ENCODE measurements around the gene RTBDN.
A peak's percentile ranks its signal among the peaks of the same experiment; 100 is the strongest.

Gene RTBDN

DNA sequence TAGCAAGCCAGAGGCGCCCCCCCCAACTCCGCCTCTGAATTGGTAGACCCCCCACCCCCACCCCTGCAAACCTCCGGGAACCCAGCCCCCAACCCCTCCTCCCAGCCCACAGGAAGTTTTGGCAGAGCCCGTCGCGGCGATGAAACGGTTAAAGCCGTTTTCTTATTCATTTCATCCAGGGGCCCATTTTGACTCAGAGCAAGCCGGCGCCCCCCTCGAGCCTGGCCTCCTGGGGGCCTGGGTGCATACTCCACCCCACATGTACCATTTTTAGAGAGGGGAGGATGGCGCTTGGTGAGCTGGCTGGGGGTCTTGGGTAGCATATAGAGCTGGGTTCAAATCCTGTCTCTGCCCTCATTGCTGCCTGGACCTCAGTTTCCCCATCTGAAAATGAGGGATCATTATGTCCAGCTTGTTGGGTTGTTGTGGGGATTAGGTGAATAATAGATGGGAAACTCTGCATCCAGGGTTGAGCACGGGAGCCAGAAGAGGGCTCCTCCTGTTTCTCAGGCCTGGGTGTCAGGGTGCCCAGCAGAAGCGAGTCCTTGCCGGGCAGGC is 51.0 kb downstream of the RTBDN start:
- H4K20me1 ChIP-seq, result no peaks in the 10 kb centered on the region
- H3K4me1 ChIP-seq, result peaks cover 83 to 92% (median 89%) of the 10 kb centered on the region in 10 experiments
- peak overlapping the region; percentile 87 to 99 (median 96) for H3K9ac ChIP-seq
- no peaks in the 10 kb centered on the region for H3K27me3 ChIP-seq
- H3K27ac ChIP-seq, result peak overlapping the region; percentile 98 to 100 (median 99)
- peak overlapping the region; percentile 90 to 100 (median 99) for H3K4me2 ChIP-seq
- H3K36me3 ChIP-seq, result no peaks in the 10 kb centered on the region
- TF ChIP-seq Cebpa-rat (IDR thresholded peaks at IDR 0.05), result no peak
- H3K9me3 ChIP-seq (replicated peaks in 1 of 11), result no peaks in the 10 kb centered on the region
- H3K4me3 ChIP-seq, result peak overlapping the region; percentile 55 to 72 (median 66)

DNA sequence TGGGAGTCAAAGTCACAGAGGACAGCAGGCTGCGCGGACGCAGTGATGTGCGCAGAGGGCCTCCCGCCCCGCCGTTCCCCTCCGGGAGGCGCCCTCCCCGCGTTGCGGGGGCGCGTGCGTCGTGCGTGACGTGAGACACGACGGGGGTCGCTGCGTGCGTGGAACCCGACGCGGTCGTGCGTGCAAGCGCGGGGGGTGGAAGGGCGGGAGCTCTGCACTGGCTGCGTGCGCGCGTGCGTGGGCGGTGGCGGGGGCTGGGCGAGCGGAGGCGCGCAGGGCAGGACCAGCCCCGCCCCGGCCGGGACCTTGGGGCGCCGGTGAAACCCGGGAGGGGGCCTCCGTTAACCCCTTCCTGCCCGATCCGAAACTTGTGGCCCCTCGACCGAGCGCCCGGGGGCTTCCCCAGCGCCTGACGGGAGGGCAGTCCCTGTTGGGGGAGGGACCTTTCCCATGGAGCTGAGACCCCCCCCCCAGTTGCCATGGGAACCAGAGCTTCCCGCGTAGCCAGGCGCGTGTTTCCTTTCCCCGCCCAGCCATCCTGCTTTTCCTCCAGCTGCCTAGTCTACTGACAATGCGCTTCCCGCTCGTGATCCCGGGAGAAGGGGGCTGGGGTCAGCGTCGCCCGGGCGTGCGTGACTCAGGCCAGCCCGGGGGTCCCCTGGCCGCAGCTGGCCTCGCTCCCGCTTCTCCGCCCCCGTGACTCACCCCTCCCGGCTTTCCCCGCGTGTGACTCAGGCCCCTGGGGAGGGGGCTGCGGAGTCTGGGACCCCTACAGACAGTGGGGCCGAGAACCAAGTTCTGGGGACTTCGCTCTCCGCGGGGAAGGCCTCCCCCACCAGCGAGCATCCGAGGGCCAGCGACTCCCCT is 51.7 kb downstream of the RTBDN start:
- Histone ChIP-seq H3K4me2 (peak overlapping the region; percentile 90 to 100 (median 99)), H3K27ac (peak overlapping the region; percentile 98 to 100 (median 99)), H3K9ac (peak overlapping the region; percentile 87 to 99 (median 96)), H3K9me3 (replicated peaks in 1 of 11) (no peaks in the 10 kb centered on the region), H4K20me1 (no peaks in the 10 kb centered on the region), H3K4me3 (peak overlapping the region; percentile 55 to 72 (median 66)), H3K36me3 (no peaks in the 10 kb centered on the region), H3K4me1 (peaks cover 76 to 91% (median 85%) of the 10 kb centered on the region in 10 experiments), H3K27me3 (no peaks in the 10 kb centered on the region)
- no peak for TF ChIP-seq Cebpa-rat (IDR thresholded peaks at IDR 0.05)

DNA sequence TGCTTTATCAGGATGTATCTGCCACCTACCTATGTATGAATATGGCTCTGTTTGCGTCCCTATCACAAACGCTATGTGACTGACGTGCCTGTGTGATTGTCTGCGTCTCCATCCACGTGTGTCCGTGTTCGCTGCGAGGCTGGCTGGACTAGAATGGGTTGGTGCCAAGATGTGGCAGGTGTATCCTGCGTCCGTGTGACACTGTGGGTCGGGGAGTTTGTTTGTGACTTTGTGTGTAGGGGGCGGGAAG is 52.3 kb downstream of the RTBDN start:
- Histone ChIP-seq H3K36me3 (no peaks in the 10 kb centered on the region), H3K4me2 (peak overlapping the region; percentile 90 to 100 (median 99)), H4K20me1 (no peaks in the 10 kb centered on the region), H3K9ac (peak overlapping the region; percentile 87 to 99 (median 96)), H3K4me1 (peaks cover 74 to 90% (median 84%) of the 10 kb centered on the region in 10 experiments), H3K27ac (peak overlapping the region; percentile 98 to 100 (median 99)), H3K9me3 (replicated peaks in 1 of 11) (no peaks in the 10 kb centered on the region), H3K27me3 (no peaks in the 10 kb centered on the region), H3K4me3 (peak overlapping the region; percentile 55 to 72 (median 66))
- TF ChIP-seq Cebpa-rat (IDR thresholded peaks at IDR 0.05), result no peak

DNA sequence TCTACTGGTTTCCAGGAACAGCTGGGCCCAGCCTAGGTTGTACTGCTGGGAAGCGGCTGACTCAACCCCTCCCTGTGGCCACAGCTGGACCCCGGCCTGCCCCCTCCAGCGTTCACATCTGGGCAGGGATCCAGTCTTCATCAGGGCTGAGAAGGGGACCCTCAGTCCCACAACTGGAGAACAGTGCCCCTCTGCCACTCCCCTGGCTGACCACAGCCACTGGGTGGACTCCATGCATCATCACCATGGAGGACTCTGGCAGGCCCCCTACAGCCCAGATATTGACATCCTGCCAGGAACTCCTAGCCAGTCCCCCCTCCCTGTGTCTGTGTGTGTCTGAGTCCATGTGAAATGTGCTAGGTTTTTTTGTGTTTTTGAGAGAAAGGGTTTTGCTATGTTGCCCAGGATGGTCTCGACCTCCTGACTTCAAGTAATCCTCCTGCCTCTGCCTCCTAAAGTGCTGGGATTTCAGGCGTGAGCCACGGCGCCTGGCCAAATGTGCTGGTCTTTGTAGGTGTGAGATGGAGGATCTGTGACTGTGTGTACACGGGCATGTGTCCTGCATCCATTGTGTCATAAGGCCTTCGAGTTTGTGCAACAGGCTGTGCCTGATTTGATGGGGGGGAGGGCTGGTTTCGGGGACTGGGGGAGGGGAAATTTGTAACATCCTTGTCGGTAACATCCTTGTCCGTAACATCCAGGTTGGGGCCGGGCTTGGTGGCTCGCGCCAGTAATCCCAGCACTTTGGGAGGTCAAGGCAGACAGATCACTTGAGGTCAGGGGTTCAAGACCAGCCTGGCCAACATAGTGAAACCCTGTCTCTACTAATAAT is 55.0 kb downstream of the RTBDN start:
- H3K4me1 ChIP-seq, result peaks cover 63 to 77% (median 72%) of the 10 kb centered on the region in 10 experiments
- no peaks in the 10 kb centered on the region for H3K27me3 ChIP-seq
- H4K20me1 ChIP-seq, result peaks cover 0 to 6% (median 0%) of the 10 kb centered on the region in 11 experiments; a peak in 1 of 22 replicates
- H3K4me2 ChIP-seq, result peak overlapping the region; percentile 83 to 98 (median 95)
- peak overlapping the region; percentile 73 to 93 (median 85) for H3K27ac ChIP-seq
- no peak; a peak in 1 of 22 replicates for TF ChIP-seq Cebpa-rat (IDR thresholded peaks at IDR 0.05)
- no peaks in the 10 kb centered on the region for H3K9me3 ChIP-seq (replicated peaks in 1 of 11)
- H3K36me3 ChIP-seq, result no peaks in the 10 kb centered on the region
- H3K9ac ChIP-seq, result peak overlapping the region; percentile 67 to 89 (median 83)
- H3K4me3 ChIP-seq, result peak overlapping the region in 7 of 10 experiments; percentile 56 to 79 (median 67); a peak in 12 of 20 replicates

DNA sequence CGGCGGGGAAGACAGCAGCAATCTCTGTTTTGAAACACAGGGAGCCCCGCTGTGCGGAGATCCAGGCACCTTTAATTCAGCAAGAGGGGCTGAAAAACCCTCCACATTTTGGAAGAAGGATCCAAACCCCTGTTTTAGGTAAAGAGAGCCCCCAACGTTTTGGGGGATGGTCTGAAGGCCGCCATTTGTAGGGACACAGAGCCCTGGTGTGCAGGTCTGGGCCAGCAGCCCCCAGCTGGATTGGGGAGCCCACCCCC is 55.5 kb downstream of the RTBDN start:
- Histone ChIP-seq H3K9me3 (replicated peaks in 1 of 11) (no peaks in the 10 kb centered on the region), H4K20me1 (peaks cover 0 to 6% (median 0%) of the 10 kb centered on the region in 11 experiments; a peak in 1 of 22 replicates), H3K27ac (peak overlapping the region; percentile 73 to 93 (median 85)), H3K9ac (peak overlapping the region; percentile 67 to 89 (median 83)), H3K4me2 (peak overlapping the region; percentile 83 to 98 (median 95)), H3K4me1 (peaks cover 61 to 77% (median 71%) of the 10 kb centered on the region in 10 experiments), H3K36me3 (no peaks in the 10 kb centered on the region), H3K4me3 (peak overlapping the region in 9 of 10 experiments; percentile 56 to 79 (median 63); a peak in 16 of 20 replicates), H3K27me3 (no peaks in the 10 kb centered on the region)
- TF ChIP-seq Cebpa-rat (IDR thresholded peaks at IDR 0.05), result no peak

DNA sequence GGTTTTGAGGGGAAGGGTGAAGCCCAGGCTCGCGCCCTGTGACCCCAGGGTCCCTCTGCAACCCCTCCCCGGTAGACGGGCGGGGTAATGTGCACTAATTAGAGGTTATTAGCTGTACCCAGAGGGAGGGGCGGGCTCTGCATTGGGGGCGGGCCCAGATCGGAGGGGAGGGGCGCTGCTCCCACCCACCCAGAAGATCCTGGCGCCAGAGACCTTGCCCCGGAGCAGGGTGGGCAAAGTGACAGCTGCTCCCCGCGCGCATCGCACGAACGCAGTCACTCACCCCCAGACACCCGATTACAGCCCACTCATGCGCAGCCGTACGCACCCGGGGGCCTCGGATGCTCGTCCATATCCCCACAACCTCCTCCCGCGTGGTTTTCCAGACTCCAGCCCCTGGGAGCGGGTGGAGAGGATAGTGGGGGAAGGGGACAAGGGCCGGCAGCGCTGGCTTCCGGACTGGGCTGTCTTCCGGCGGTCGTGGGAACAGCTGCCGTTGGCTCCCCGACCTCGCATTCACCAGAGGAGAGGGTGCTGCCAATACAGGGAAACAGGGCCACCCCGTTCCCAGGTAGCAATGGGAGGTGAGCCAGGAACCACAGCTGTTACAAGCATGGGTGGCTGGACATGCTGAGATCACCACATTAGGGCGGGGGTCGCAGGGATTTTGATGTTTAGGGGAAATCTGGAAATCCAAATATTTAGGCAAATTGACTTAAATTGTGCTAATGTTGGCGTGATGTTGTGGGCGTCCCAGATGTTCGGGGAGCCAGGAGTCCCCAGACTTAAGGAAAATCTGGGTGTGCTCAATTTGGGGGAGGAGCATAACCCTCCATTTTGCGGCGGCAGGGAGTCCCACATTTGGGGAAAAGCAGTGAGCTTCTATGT is 56.1 kb downstream of the RTBDN start:
- Histone ChIP-seq H3K27me3 (no peaks in the 10 kb centered on the region), H3K36me3 (no peaks in the 10 kb centered on the region), H4K20me1 (peaks cover 0 to 6% (median 0%) of the 10 kb centered on the region in 11 experiments; a peak in 2 of 22 replicates), H3K9ac (peak overlapping the region; percentile 67 to 89 (median 83)), H3K9me3 (replicated peaks in 1 of 11) (no peaks in the 10 kb centered on the region), H3K4me2 (peak overlapping the region; percentile 83 to 98 (median 95)), H3K4me3 (peak overlapping the region; percentile 56 to 79 (median 64)), H3K27ac (peak overlapping the region; percentile 73 to 93 (median 85)), H3K4me1 (peaks cover 56 to 77% (median 71%) of the 10 kb centered on the region in 10 experiments)
- no peak for TF ChIP-seq Cebpa-rat (IDR thresholded peaks at IDR 0.05)

DNA sequence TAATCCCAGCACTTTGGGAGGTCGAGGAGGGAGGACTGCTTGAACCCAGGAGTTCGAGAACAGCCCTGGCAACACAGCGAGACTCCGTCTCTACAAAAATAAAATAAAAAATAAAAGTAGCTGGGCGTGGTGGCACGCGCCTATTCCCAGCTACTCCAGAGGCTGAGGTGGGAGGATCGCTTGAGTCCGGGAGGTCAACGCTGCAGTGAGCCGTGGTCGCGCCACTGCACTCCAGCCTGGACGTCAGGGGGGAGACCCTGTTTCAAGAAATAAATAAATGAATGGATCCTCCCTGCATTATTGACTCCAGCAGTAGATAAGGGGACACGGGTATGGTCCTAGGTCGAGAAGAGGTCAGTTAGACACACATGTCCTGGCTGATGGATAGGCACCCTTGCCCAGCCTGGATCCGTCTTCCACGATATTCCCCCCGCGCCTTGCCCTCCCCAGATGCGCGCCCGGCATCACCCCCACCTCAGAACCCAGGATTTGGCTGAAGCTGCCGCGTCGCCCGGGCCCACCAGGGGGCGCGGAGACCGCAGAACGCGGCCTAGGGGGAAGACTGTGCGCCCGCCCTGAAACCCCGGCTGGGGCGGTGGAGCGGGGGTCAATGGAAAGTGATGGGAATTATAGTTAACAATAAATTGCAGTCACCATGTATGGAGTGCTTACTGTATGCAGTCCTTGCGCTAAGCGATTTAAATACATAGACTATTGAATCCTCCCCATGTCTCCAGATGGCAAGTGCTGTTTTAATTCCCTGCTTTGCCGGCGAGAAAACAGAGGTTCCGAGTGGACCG is 57.0 kb downstream of the RTBDN start:
- Histone ChIP-seq H3K4me2 (peak overlapping the region; percentile 83 to 98 (median 95)), H3K36me3 (no peaks in the 10 kb centered on the region), H4K20me1 (peaks cover 0 to 13% (median 0%) of the 10 kb centered on the region in 11 experiments; a peak in 4 of 22 replicates), H3K4me3 (peak overlapping the region; percentile 56 to 79 (median 64)), H3K27ac (peak overlapping the region; percentile 73 to 93 (median 85)), H3K27me3 (no peaks in the 10 kb centered on the region), H3K9me3 (replicated peaks in 1 of 11) (no peaks in the 10 kb centered on the region), H3K9ac (peak overlapping the region; percentile 67 to 89 (median 83)), H3K4me1 (peaks cover 54 to 77% (median 67%) of the 10 kb centered on the region in 10 experiments)
- no peak for TF ChIP-seq Cebpa-rat (IDR thresholded peaks at IDR 0.05)
